Measurements from ENCODE around the gene ZBTB44.

GRCh38 chr11:130340671-130341319, 26.1 kb upstream of the ZBTB44 start:
- TF ChIP-seq POLR2A (IDR thresholded peaks at IDR 0.05; ENCODE audit: low read depth, low read length) (no peak), TAF1 (IDR thresholded peaks at IDR 0.05; ENCODE audit: borderline replicate concordance, low read depth, low read length) (no peak), POLR2AphosphoS5 (IDR thresholded peaks at IDR 0.05; ENCODE audit: low read depth, low read length) (no peak)

Data from GM12892 (cell line).